Vagina (tissue), 2 donors: ENCODE data around the gene SLC9C2. TPM values are rescaled to one million over a fixed set of nuclear protein-coding genes. Genes with fewer than 3 reads are reported as not detected.
"Not testable (repeated sequence)": the region's sequence is repeated elsewhere in the genome, so short reads cannot be mapped to it uniquely, and the experiment has no call there.

ENCODE experiments used
- DNase-seq, 2 donors: peaks; one replicate each; pipeline ENCODE4 v3.0.0-alpha.2; 2017; ENCODE audit errors: extremely low spot score in 2 of 2
- H3K27ac ChIP-seq: fragments of 200-600 bp; sonication (generic); one replicate; pipeline ENCODE4 v1.5.1; 2019
- H3K27me3 ChIP-seq: fragments of 200-600 bp; sonication (generic); one replicate; pipeline ENCODE4 v1.5.1; 2019
- H3K36me3 ChIP-seq, 2 donors: fragments of 200-600 bp; sonication (generic); one replicate each; pipeline ENCODE4 v1.5.1; 2017 to 2019
- H3K4me1 ChIP-seq: fragments of 200-600 bp; sonication (generic); one replicate; pipeline ENCODE4 v1.5.1; 2019
- H3K4me3 ChIP-seq, 2 donors: fragments of 200-600 bp; sonication (generic); 1 replicate in 1 of 2; 2 replicates in 1 of 2; pipeline ENCODE4 v1.5.1; 2016 to 2019
- H3K9me3 ChIP-seq: fragments of 200-600 bp; sonication (generic); one replicate; pipeline ENCODE4 v1.5.1; 2019
- CTCF ChIP-seq, 3 experiments: fragments of 450-650 bp in 2 of 3; fragments of 200-600 bp in 1 of 3; sonication (generic) in 1 of 3; IDR thresholded peaks; one replicate each; pipeline ENCODE4 v1.5.1; 2017 to 2019; ENCODE audit warnings: antibody characterized with exemption in 3 of 3, mild to moderate bottlenecking in 2 of 3, moderate library complexity in 2 of 3
- POLR2A ChIP-seq, 2 donors: fragments of 450-650 bp; IDR thresholded peaks; one replicate each; pipeline ENCODE4 v1.6.1; 2017; ENCODE audit warnings: antibody characterized with exemption in 2 of 2, mild to moderate bottlenecking in 2 of 2, moderate library complexity in 2 of 2
- POLR2AphosphoS5 ChIP-seq, 2 donors: sonication (generic); formaldehyde crosslinking; IDR thresholded peaks; one replicate each; pipeline ENCODE4 v1.9.0; 2017; ENCODE audit warnings: antibody characterized with exemption in 2 of 2, mild to moderate bottlenecking in 2 of 2, low read depth in 1 of 2; ENCODE audit not compliant: insufficient read depth in 1 of 2
- intact Hi-C: fragments of 100-400 bp; cut with DNase I; formaldehyde crosslinking; loops from one replicate; pipeline ENCODE4 v1.15.1; 2023
- total RNA-seq: library from RNA; depleted of rRNA; stranded (reverse); fragments of >200 nt; gene quantifications from one replicate; pipeline ENCODE4 v1.2.3, GENCODE V29; 2016

The SLC9C2 gene
- not detected for total RNA-seq

- TF ChIP-seq POLR2A (IDR thresholded peaks at IDR 0.05), result no peak
- no peak for TF ChIP-seq CTCF (IDR thresholded peaks at IDR 0.05)
- TF ChIP-seq POLR2AphosphoS5 (IDR thresholded peaks at IDR 0.05; ENCODE audit: insufficient read depth in 1 of 2, low read depth in 1 of 2), result no peak
- intact Hi-C loops, result no loop called here
- Histone ChIP-seq H3K4me3 (peak within 1 kb of the TSS in 1 of 2 donors; percentile 12), H3K9me3 (no peaks in the 10 kb centered on the region), H3K27me3 (no peaks in the 10 kb centered on the region), H3K4me1 (no peaks in the 10 kb centered on the region), H3K27ac (no peak within 1 kb of the TSS), H3K36me3 (no peaks in the 10 kb centered on the region)
- DNase-seq, result no peak
Observed at GRCh38 chr1:173603056-173603591, at the start of gene SLC9C2. Gene SLC9C2 (minus strand): TSS chr1:173603072. CDS start chr1:173601776, 1,296 bp downstream.

- H3K36me3 ChIP-seq, result no peaks in the 10 kb centered on the region
- H3K4me1 ChIP-seq, result no peaks in the 10 kb centered on the region
- no peak overlapping the region for H3K4me3 ChIP-seq
- H3K27me3 ChIP-seq, result no peaks in the 10 kb centered on the region
- TF ChIP-seq POLR2A (IDR thresholded peaks at IDR 0.05), result no peak
- no peak for TF ChIP-seq POLR2AphosphoS5 (IDR thresholded peaks at IDR 0.05; ENCODE audit: insufficient read depth in 1 of 2, low read depth in 1 of 2)
- TF ChIP-seq CTCF (IDR thresholded peaks at IDR 0.05), result no peak
- no peak overlapping the region for H3K27ac ChIP-seq
- intact Hi-C loops, result no loop called here
- DNase-seq, result no peak
- H3K9me3 ChIP-seq, result no peaks in the 10 kb centered on the region
Observed at GRCh38 chr1:173648880-173649605, 46.2 kb upstream of the SLC9C2 start.

GRCh38 chr1:173646656-173647055, 43.8 kb upstream of the SLC9C2 start:
- Histone ChIP-seq H3K27ac (no peak overlapping the region), H3K27me3 (no peaks in the 10 kb centered on the region), H3K36me3 (no peaks in the 10 kb centered on the region), H3K4me3 (no peak overlapping the region), H3K4me1 (no peaks in the 10 kb centered on the region), H3K9me3 (no peaks in the 10 kb centered on the region)
- no peak for TF ChIP-seq POLR2AphosphoS5 (IDR thresholded peaks at IDR 0.05; ENCODE audit: insufficient read depth in 1 of 2, low read depth in 1 of 2)
- no peak for TF ChIP-seq CTCF (IDR thresholded peaks at IDR 0.05)
- intact Hi-C loops, result no loop called here
- DNase-seq, result no peak

- DNase-seq, H3K9me3 ChIP-seq, H3K4me3 ChIP-seq, intact Hi-C loops, H3K4me1 ChIP-seq, H3K27ac ChIP-seq, H3K27me3 ChIP-seq, H3K36me3 ChIP-seq: not testable (repeated sequence)
Observed at GRCh38 chr1:173642450-173643139, 39.7 kb upstream of the SLC9C2 start.

- H3K9me3 ChIP-seq, result no peaks in the 10 kb centered on the region
- no peaks in the 10 kb centered on the region for H3K36me3 ChIP-seq
- TF ChIP-seq POLR2A (IDR thresholded peaks at IDR 0.05), result no peak
- TF ChIP-seq CTCF (IDR thresholded peaks at IDR 0.05), result no peak
- no peak for TF ChIP-seq POLR2AphosphoS5 (IDR thresholded peaks at IDR 0.05; ENCODE audit: insufficient read depth in 1 of 2, low read depth in 1 of 2)
- no peak for DNase-seq
- H3K27ac ChIP-seq, result no peak overlapping the region
- H3K4me1 ChIP-seq, result no peaks in the 10 kb centered on the region
- no peaks in the 10 kb centered on the region for H3K27me3 ChIP-seq
- intact Hi-C loops, result no loop called here
- H3K4me3 ChIP-seq, result no peak overlapping the region
Observed at GRCh38 chr1:173639102-173639501, 36.2 kb upstream of the SLC9C2 start.
